PC-9 (cell line): ENCODE measurements around the gene WDR37. TPM values are rescaled to one million over a fixed set of nuclear protein-coding genes. Genes with fewer than 3 reads are reported as not detected.

Source experiments
- BruUV-seq: library from RNA; stranded (reverse); fragments of 400-500 nt; replicated peaks from 2 replicates; lab custom pipeline; 2021; lab: Mats Ljungman, UMichigan
- CTCF ChIA-PET: fragments of 300-600 bp; sonication (Branson Sonifier 250); formaldehyde crosslinking; loops from one replicate; lab custom pipeline; 2022; ENCODE audit warnings: antibody characterized with exemption; lab: Charles Lee
- POLR2A ChIA-PET: fragments of 300-600 bp; sonication (Branson Sonifier 250); formaldehyde crosslinking; loops from one replicate; lab custom pipeline; 2022; ENCODE audit warnings: antibody characterized with exemption; ENCODE audit not compliant: unreplicated experiment; lab: Charles Lee
- DNase-seq, 2 experiments: peaks; one replicate each; pipeline versions ENCODE4 v3.0.0 to v3.0.0-alpha.2; 2015 to 2022; ENCODE audit warnings: mixed read lengths in 1 of 2
- H2AFZ ChIP-seq: fragments of 200-600 bp; sonication (generic); 2 replicates; pipeline ENCODE4 v1.8.1; 2017; ENCODE audit warnings: antibody characterized with exemption
- H3F3A ChIP-seq: fragments of 200-600 bp; sonication (generic); 2 replicates; pipeline ENCODE4 v1.8.1; 2017; ENCODE audit warnings: antibody characterized with exemption, mild to moderate bottlenecking, low read depth; ENCODE audit not compliant: insufficient read depth
- H3K27ac ChIP-seq: fragments of 200-600 bp; sonication (generic); 2 replicates; pipeline ENCODE4 v1.6.1; 2016; ENCODE audit warnings: mixed run types
- H3K27me3 ChIP-seq: fragments of 200-600 bp; sonication (generic); 2 replicates; pipeline ENCODE4 v1.6.1; 2016; ENCODE audit warnings: low read depth, mixed run types; ENCODE audit not compliant: insufficient read depth
- H3K36me3 ChIP-seq: fragments of 200-600 bp; sonication (generic); 2 replicates; pipeline ENCODE4 v1.6.1; 2016; ENCODE audit warnings: low read depth, mixed run types
- H3K4me1 ChIP-seq: fragments of 200-600 bp; sonication (generic); replicated peaks from 2 replicates; pipeline ENCODE4 v1.6.1; 2016; ENCODE audit warnings: mixed run types; ENCODE audit not compliant: insufficient read depth
- H3K4me2 ChIP-seq: fragments of 200-600 bp; sonication (generic); 2 replicates; pipeline ENCODE4 v1.6.1; 2017; ENCODE audit warnings: mixed run types
- H3K4me3 ChIP-seq: fragments of 200-600 bp; sonication (generic); 2 replicates; pipeline ENCODE4 v1.6.1; 2016; ENCODE audit warnings: mixed run types
- H3K79me2 ChIP-seq: fragments of 200-600 bp; sonication (generic); 2 replicates; pipeline ENCODE4 v1.6.1; 2017; ENCODE audit warnings: low read depth, mixed run types
- H3K9me2 ChIP-seq: fragments of 200-600 bp; sonication (generic); 2 replicates; pipeline ENCODE4 v1.8.1; 2017; ENCODE audit warnings: mild to moderate bottlenecking; ENCODE audit not compliant: insufficient read depth
- H3K9me3 ChIP-seq: fragments of 200-600 bp; sonication (generic); 2 replicates; pipeline ENCODE4 v1.8.1; 2016; ENCODE audit warnings: low read depth; ENCODE audit not compliant: insufficient read depth
- H4K20me1 ChIP-seq: fragments of 200-600 bp; sonication (generic); 2 replicates; pipeline ENCODE4 v1.8.1; 2017; ENCODE audit not compliant: insufficient read depth
- CTCF ChIP-seq: fragments of 200-600 bp; sonication (generic); conservative IDR thresholded peaks from 2 replicates; pipeline ENCODE4 v1.6.1; 2017; ENCODE audit warnings: mixed run types, antibody characterized with exemption, mild to moderate bottlenecking, moderate library complexity
- EZH2 ChIP-seq: fragments of 200-600 bp; sonication (generic); IDR thresholded peaks from 2 replicates; pipeline ENCODE4 v1.8.0; 2017; ENCODE audit warnings: antibody characterized with exemption, low read depth
- intact Hi-C: fragments of 100-400 bp; cut with micrococcal nuclease; formaldehyde crosslinking; loops from one replicate; pipeline ENCODE4 v1.10.0; 2022; ENCODE audit not compliant: unreplicated experiment
- total RNA-seq: library from RNA; stranded (reverse); gene quantifications from 2 replicates; pipeline ENCODE4 v1.2.3, GENCODE V29; 2021

WDR37 gene
- total RNA-seq, 1 experiment from 2014 or later, result 12.3 TPM

- Histone ChIP-seq H3K27ac (no peak overlapping the region), H3K27me3 (no peaks in the 10 kb centered on the region), H3K4me1 (no peaks in the 10 kb centered on the region), H3F3A (no peaks in the 10 kb centered on the region), H3K4me3 (no peak overlapping the region), H3K36me3 (no peaks in the 10 kb centered on the region), H3K4me2 (no peak overlapping the region), H3K9me2 (no peaks in the 10 kb centered on the region), H3K79me2 (no peaks in the 10 kb centered on the region), H2AFZ (no peak overlapping the region), H4K20me1 (no peaks in the 10 kb centered on the region), H3K9me3 (no peaks in the 10 kb centered on the region)
- no peak for DNase-seq
- ChIA-PET CTCF (no interaction called here), POLR2A (interaction anchor here (0.6 kb wide), 1 partner anchor 35 kb away, joined by 5 read pairs; no protein-coding TSS in a partner anchor)
- BruUV-seq, result no TSS peak
- TF ChIP-seq EZH2 (no peak), CTCF (no peak)
- intact Hi-C loops, result no loop called here
These were observed 26.3 kb upstream of the WDR37 start for GRCh38 chr10:1029838-1030237.

- CTCF ChIA-PET, result no interaction called here
- intact Hi-C loops, result no loop called here
These were observed 22.6 kb upstream of the WDR37 start for GRCh38 chr10:1033601-1034000.

GRCh38 chr10:1034758-1035157, 21.4 kb upstream of the WDR37 start:
- H3K79me2 ChIP-seq, result no peaks in the 10 kb centered on the region
- no peaks in the 10 kb centered on the region for H3K9me2 ChIP-seq
- no peak overlapping the region for H2AFZ ChIP-seq
- no peaks in the 10 kb centered on the region for H3K4me1 ChIP-seq
- CTCF ChIA-PET, result no interaction called here
- TF ChIP-seq CTCF, result no peak
- TF ChIP-seq EZH2, result no peak
- H3K27me3 ChIP-seq, result no peaks in the 10 kb centered on the region
- H3K4me3 ChIP-seq, result no peak overlapping the region
- no peak overlapping the region for H3K4me2 ChIP-seq
- POLR2A ChIA-PET, result no interaction called here
- no peak for DNase-seq
- no peaks in the 10 kb centered on the region for H3K9me3 ChIP-seq
- no peaks in the 10 kb centered on the region for H3K36me3 ChIP-seq
- no TSS peak for BruUV-seq
- no peaks in the 10 kb centered on the region for H4K20me1 ChIP-seq
- H3K27ac ChIP-seq, result no peak overlapping the region
- no peaks in the 10 kb centered on the region; the same call in 1 of the 2 replicates for H3F3A ChIP-seq
- intact Hi-C loops, result no loop called here

More at GRCh38 chr10:1033601-1034000, 22.6 kb upstream of the WDR37 start:
- no peaks in the 10 kb centered on the region for H3K9me2 ChIP-seq
- H3K36me3 ChIP-seq, result no peaks in the 10 kb centered on the region
- H3K79me2 ChIP-seq, result no peaks in the 10 kb centered on the region
- BruUV-seq, result no TSS peak
- no peak overlapping the region for H2AFZ ChIP-seq
- no peaks in the 10 kb centered on the region for H3K27me3 ChIP-seq
- H3K9me3 ChIP-seq, result no peaks in the 10 kb centered on the region
- POLR2A ChIA-PET, result no interaction called here
- TF ChIP-seq CTCF, result no peak
- no peak for TF ChIP-seq EZH2
- no peak overlapping the region for H3K27ac ChIP-seq
- no peaks in the 10 kb centered on the region for H3K4me1 ChIP-seq
- no peak overlapping the region for H3K4me2 ChIP-seq
- H3F3A ChIP-seq, result no peaks in the 10 kb centered on the region; the same call in 1 of the 2 replicates
- no peaks in the 10 kb centered on the region for H4K20me1 ChIP-seq
- DNase-seq, result no peak
- no peak overlapping the region for H3K4me3 ChIP-seq
